GM19438 (cell line): ENCODE data around the gene PREX1.
"Not testable (repeated sequence)": the region's sequence is repeated elsewhere in the genome, so short reads cannot be mapped to it uniquely, and the experiment has no call there.

ENCODE experiments used
- ATAC-seq: cut with Tn5 transposase; IDR thresholded peaks from one replicate; pipeline ENCODE4 v1.9.1; 2021; ENCODE audit warnings: low read depth; ENCODE audit not compliant: unreplicated experiment

PREX1 gene

DNA sequence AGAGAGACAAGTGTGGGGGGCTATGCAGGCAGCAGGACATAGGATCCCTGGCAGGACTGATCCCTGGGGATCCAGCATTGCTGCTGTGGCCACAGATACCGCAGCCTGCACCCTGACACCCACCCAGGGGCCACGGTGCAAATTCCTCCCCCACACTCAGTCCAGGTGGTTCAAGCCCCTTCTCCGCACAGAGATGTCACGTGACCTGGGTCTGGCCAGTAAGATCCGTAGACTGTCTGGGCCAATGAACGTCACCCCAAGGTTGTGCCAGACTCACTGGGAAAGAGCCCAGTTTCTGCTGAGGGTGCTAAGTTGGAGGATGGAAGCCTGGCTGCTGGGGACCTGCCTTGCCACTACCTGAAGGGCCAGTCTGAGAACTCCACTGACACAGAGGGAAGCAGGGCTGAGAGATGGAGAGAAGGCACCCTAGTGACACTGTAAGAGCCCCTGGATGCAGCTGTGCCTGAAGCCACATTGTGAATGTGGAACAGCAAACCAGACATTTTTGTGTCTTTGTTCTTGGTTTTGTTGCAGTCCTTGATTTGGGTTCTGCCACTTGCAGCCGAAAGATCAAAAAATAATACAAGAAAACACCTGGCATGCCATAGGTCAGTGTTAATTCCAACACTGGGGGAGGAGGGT lies 228.6 kb downstream of the PREX1 start:
- no peak for ATAC-seq

DNA sequence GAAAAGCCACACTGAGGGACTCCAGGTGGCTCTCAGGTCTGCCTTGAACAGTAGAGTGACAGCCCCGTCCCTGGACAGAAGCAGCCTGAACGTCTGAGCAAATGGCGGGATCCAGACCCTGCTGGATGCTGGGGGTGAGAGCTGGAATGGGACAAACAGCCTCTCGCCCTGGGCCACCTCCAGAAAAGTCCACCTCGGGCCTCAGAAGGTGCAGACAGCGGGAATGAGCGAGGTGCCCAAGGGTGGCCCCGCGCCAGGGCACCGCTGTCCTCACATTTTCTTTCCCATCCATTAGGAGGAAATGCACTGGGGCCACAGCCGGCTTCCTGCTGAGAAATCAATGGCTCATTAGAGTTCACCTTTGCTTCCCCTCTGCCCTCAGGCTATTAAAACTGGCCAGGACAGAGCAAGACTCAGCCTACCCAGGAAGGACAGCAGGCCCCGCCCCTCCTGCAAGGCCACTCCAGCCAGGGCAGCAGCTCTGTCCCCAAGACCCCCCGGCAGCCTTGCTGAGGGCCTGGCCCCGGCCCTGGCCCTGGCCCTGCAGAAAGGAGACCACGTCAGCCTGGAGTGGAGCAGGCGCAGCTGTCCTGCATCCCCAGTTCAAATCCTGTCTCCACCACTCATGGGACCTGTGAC lies 229.4 kb downstream of the PREX1 start:
- ATAC-seq = not testable (repeated sequence)

DNA sequence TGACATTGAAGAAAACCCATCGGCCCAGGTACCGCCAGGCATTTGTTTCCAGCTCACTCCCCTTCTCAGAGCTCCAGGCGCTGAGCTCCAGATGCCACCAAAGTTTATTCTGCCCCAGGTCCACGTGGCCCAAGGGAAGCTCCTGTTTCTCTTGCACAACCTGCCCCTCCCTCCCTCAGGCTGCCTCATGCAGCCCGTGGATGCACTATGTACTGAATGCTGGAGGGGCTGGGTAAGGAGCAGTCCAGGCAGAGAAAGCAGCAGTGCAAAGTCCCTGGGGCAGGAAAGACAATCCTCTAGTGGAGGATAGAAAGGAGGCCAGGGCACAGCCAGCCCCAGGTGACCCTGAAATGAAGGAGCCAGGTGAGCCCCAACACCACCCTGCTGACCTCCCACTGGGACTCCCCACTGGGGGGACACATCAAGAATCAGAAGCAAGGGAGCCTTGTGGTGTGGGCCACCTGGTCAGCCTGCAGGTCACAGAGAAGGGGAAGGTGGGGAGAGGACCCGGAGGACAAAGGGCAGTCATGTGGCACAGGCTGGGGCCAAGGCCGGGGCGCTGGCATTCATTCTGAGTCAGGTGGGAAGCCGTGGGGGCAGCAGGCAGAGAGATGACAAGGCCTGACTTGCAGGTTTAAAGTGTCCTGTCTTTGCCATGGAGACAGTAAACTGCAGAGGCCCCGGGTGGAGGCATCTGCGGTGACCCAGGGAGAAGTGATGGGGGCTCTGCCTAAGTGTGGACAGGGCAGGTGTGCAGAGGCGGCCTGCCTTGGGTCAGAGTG lies 230.1 kb downstream of the PREX1 start:
- ATAC-seq = no peak

DNA sequence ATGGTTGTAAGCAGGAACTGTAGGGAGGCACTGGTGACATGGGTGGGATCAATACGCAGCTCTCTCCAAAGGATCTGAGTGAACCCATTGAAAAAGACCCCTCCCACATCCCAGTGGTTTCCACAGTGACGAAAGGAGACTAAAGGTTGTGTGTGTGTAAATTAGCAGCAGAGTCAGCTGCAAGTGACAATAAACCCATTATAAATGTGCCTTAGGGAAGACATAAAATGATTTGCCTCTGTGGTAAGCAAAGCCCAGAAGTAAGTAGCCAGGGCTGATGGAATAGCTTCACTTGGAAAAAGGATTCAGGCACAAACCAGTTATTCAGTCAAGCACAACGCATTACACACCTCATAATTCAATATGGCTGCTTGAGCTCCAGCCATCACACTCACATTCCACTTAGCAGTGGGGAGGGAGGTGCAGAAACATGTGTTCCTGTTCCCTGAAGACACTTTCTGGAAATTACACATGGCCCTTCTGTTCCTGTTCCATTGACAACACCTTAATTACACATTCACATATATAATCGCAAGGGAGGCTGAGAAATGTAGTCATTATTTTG lies 231.4 kb downstream of the PREX1 start:
- ATAC-seq = no peak

DNA sequence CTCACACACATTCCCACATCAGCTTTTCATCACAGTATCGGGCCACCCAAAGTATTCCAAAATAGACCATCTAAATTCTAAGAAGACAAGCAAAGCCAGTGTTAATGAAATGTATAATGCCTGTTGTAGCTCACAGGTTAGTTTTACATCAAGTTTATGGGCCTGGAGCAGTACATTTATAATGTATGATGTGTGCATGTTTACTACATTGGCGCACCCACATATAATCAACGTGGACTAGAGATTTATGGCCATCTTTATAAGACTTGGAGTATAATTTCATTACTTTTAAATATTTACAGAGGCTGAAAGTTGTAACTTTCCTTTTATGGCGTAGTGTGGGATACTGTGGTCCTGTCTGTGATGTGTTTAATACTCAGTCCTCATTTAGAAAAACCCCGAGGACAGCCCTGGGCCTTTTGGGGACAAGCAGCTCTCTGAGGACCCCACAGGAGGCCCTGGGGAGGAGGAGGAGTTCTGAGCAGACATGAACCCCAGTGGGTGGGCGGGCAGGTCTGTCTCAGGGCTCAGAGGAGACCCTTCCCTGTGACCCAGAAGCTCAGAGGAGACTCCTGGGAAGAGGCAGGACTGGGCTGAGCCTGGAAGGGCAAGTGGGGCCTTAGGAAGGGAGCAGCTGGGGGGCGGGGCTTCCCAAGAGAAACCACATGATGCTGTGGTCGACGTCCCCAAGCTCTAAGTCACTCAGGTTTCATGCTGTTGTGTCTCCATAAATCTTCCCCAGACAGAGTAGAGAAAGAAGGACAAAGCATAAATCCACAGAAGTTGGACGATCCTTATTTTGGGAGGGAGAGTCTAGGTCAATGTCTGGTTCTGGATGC lies 232.1 kb downstream of the PREX1 start:
- no peak for ATAC-seq

DNA sequence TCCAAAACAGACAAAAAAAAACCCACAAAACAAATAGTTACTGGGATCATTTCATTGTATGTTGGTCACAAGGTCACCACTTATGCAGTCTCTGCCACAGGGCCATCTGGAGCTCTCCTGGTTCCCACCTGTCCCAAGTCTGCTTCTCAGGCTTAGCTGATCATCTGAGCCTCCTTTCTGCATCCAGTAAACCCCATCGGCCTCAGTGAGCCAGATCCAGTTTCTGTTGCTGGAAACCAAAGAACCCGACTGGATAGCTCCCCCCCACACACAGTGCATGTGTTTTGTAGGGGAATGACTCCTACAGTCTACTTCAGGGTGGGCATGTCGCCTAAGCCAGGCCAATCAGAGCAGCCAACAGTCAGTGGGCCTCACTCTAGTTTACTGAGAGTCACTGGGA lies 233.3 kb downstream of the PREX1 start:
- ATAC-seq = no peak

DNA sequence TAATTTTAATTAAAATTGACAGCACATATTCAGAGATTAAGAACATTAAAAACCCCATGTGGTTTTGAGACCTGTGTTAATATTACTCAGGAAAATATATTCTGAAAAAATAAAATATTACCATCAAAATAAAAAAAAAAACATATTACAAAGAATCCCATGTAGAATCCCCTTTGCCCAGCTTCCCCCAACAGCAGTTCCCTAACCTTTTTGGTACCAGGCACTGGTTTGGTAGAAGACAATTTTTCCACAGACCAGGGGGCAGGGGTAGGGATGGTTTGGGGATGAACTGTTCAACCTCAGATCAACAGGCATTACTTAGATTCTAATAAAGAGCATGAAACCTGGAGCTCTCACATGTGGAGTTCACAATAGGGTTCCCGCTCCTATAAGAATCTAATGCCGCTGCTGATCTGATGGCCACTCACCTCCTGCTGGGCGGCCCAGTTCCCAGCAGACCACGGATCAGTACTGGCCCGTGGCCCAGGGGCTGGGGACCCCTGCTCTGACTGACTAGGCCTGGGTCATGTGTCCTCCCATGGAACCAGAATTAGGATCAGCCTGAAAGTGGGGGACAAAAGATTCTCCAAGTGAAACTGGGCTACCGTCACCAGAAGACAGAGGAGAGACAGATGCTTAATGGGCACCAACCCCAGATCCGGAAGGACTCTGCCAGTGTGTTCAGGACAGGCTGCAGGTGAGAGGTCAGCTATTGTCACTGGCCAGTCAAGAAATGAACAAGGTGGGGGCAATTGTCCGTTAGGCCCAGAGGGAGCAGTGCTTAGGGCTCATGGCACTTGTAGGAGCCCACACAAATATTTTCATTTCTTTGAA lies 235.5 kb downstream of the PREX1 start:
- no peak for ATAC-seq

DNA sequence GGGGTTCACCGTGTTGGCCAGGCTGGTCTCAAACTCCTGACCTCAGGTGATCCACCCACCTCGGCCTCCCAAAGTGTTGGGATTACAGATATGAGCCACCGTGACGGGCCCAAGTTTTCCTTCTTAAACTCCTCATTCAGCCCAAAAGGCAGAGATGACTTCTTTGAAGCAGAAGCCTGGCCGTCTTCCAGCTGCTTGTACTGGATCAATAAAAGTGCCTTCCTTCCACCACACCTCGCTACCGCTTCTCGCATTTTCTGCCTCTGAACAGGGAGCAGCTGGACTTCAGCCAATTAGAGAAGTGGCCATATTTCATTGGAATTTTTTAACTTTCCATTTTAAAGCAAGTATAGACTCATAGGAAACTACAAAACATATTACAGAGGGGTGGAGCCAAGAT lies 241.1 kb downstream of the PREX1 start:
- no peak for ATAC-seq

DNA sequence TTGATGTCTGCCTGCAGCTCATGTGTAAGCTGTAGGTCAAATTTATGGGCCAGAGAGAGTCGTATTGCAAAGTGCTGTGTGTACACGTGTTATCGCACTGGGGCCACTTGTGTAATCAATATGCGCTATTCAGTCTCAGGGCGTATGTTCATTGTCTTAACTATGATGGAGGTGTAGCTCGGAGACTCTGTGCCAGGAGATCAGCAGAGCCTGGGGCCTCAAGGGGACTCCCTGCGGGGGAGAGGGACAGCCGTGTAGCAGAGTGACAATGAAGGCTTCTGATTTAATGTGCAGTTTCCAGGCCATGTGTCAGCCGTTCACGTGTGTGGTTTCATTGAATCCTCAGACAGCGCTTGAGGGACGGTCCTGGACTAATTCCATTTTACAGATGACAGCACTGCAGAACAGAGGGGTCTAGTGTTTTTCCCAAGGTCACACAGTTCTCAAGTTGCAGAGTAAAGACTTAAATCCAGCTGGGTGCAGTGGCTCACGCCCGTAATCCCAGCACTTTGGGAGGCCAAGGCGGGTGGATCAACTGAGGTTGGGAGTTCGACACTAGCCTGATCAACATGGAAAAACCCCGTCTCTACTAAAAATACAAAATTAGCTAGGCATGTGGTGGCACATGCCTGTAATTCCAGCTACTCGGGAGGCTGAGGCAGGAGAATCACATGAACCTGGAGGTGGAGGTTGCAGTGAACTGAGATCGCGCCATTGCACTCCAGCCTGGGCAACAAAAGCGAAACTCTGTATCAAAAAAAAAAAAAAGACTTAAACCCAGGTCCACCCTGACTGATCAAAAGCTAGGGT lies 242.5 kb downstream of the PREX1 start:
- ATAC-seq = no peak

DNA sequence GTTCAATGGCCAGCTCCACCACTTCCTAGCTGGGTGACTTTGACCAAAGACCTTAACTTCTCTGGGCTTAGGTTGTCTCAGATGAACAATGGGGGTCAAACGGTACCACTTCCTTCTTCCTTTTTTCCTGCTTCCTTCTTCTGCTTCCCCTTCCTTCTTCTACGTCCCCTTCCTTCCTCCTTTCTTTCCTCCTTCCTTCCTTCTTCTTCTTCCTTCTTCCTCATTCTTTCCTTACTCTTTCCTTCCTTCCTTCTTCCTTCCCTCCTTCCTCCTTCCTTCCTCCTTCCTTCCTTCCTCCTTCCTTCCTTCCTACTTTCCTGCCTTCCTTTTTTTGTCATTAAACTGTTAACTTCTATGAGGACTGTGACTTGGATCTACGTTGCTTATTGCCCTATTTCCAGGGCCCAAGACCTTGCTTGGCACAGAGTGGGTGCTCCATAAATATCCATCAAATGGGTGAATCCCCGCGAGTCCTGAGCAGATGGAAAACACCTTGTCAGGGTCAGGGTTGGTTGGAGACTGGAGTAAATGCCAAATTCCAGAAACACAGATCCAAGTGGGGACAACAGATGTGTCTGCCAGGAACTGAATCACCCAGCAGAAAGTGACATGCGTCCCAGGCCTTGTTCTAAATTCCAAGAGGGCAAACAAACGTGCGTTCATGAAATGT lies 243.3 kb downstream of the PREX1 start:
- no peak for ATAC-seq

DNA sequence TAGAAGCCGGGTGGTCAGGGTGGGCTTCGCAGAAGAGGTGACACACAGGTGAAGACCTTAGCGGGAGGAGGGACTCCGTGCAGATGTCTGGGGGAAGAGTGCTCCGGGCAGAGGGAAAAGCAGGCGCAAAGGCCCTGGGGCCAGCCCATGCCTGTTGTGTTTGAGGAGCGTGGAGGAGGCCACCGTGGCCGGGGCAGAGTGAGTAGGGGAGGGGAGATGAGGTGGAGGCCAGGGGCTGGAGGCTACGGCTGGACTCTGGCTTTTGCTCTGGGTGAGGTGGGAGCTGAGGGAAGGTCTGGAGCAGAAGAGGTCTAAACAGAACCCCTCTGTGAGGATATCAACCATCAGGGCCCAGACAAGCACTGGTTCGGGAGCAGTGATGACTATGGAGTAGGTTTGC lies 244.0 kb downstream of the PREX1 start:
- no peak for ATAC-seq

DNA sequence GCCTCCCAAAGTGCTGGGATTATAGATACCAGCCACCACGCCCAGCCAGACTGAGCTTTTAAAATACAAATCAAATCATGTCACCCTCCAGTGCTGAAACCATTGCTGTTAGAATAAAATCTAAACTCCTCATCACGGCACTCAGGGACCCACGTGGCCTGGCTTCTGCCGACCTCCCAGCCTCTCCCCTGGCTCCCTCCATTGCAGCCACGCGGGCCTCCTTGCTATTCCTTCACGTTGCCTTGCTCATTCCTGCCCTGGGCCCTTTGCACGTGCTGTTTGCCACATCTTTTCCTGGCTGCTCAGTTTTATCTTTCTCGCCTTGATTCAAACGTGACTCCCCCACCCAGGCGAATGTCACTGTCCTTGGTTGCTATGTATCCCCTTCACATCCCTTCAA lies 244.6 kb downstream of the PREX1 start:
- ATAC-seq = no peak

DNA sequence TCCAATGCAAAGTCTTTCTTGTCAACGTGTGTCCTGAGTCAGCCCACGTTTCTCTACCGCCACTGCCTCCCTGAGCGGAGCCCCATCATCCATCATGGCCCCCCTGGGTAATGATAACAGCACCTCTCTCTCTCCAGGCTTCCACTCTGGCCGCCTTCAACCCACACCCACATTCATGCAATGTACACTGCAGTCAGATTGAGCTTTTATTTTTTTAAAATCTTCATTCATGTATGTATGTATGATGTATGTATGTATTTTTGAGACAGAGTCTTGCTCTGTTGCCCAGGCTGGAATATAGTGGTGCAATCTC lies 245.2 kb downstream of the PREX1 start:
- ATAC-seq = no peak

DNA sequence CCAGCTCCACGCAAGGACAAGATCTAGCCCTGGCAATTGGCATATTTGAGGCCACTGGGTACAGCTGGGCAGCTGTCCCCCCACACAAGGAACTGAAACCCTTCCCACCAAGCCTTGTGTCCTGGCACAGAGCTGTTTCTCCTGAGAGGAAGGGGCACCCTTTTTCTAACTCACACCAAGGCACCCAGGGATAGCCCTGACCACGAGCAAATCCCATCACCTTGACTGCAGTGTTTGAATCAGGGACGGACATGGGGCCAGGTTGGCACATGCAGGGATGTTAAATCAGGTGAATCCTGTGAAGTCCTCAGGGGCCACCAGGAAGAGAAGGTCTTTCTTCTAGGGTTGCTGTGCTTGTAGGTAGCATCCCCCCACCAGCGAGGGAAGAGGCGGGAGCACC lies 246.6 kb downstream of the PREX1 start:
- no peak for ATAC-seq

DNA sequence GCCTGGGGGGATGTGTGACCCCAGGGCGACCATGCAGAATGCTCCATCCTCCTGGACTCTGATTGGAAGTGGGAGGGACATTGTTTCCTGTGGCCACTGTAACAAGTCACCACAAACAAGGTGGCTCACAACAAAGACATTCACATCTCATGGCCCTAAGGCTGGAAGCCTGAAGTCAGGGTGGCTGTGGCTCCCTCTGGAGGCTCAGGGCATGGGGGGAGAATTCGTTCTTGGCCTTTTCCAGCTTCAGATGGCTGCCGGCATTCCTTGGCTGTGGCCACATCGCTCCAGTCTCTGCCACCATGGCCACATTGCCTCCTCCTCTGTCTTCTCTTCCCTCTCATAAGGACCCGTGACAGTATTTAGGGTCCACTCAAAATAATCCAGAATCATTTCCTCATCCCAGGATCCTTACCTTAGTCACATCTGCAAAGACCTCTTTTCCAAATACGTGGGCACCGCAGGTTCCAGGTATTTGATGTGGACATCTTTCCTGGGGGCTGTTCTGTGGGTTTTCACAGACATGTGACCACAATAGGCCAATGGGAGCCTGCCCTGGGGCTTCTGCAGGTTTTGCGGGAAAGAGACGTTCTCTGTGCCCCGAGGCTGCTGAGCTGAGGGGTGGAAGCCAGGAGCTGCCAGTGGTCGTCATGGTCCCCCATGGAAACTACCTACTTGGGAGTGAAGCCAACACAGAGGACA lies 249.3 kb downstream of the PREX1 start:
- no peak for ATAC-seq

DNA sequence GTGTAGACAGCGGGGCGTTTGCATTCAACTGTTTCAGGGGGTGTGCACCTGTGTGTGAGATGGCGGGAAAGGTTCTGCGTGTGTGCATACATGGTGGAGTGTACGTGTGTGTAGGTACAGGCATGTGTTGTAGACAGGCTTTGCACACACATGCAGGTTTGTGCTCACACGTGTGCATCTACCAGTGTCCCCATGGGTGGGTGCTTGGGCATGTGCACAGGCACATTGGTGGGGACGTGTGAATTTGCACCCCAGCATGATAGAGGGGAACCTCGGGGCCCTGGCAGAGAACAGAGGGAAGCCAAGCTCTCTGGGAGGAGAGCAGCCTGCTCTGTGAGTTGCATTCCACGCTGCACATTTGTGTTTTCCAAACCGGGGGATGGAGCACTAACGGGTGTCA lies 250.2 kb downstream of the PREX1 start:
- no peak for ATAC-seq

DNA sequence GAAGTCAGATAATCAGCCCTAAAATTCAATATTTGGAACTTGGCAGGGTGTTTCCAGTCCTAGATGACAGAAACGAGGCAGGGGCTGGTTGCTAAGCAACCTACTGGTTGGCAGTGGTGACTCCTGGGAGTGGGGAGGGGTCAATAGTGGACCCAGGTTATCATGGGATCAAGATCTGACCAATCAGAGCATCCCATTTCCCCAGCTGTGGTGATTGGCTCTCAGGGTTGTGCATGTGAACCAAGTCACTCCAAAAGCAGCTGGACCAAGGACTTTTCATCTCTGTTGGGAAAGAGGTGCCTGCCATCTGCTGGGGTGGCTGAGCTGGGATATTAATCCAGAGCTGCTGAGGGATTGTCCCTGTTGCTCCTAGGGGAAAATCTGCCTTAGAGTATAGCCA lies 253.4 kb downstream of the PREX1 start:
- ATAC-seq = no peak
